HG02885 (cell line): Measurements from ENCODE around the gene GRK6.

Experiments used
- ATAC-seq: cut with Tn5 transposase; IDR thresholded peaks from one replicate; pipeline ENCODE4 v1.9.1; 2021; ENCODE audit warnings: mild to moderate bottlenecking; ENCODE audit not compliant: unreplicated experiment, poor library complexity

The GRK6 gene

GRCh38 chr5:177449140-177450061 is 22.9 kb downstream of the GRK6 start:
- no peak for ATAC-seq

GRCh38 chr5:177450667-177451424 is 24.4 kb downstream of the GRK6 start:
- no peak for ATAC-seq

DNA sequence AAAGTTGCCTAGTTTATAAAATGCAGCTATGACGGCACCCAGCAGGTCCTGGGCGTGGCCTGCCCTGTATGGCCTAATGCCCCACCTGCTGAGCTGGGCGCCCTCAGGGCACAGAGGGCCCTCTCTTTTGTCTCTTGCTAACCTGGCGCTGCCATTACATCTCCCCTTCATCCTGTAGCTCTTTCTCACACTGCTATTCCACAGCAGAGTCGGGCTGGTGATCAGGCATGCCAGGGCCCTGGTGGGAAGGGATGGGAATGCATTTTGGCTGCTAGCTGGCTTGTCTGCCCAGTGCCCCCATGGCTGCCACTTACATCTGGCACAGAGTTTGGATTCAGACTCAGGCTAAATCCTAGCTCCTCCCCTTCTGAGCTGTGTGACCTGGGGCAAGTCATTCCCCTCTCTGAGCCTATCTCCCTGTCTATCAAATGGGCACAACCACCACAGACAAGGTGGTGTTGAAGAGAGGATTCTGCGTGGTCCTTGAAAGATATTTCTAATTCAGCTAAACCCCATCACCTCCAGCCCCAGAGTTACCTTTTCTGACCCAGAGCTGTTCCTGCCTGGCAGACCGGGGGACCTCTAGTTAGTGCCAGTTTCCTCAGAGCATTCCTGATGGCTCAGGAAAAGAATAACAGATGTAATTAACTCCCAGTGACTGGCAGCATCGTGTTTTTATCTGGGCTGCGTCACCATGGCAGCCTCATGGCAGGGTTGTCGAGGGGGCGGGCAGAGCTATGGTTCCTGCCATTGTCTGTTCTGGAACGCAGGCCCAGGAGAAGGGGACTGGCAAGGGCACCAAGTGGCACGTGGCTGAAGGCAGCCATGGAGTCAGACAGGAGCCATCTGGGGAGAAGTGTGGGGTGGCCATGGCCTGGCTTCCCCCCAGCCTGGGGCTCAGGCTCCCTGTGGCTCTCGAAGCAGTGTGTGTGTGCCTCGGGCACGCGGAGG is 26.5 kb downstream of the GRK6 start:
- no peak for ATAC-seq

DNA sequence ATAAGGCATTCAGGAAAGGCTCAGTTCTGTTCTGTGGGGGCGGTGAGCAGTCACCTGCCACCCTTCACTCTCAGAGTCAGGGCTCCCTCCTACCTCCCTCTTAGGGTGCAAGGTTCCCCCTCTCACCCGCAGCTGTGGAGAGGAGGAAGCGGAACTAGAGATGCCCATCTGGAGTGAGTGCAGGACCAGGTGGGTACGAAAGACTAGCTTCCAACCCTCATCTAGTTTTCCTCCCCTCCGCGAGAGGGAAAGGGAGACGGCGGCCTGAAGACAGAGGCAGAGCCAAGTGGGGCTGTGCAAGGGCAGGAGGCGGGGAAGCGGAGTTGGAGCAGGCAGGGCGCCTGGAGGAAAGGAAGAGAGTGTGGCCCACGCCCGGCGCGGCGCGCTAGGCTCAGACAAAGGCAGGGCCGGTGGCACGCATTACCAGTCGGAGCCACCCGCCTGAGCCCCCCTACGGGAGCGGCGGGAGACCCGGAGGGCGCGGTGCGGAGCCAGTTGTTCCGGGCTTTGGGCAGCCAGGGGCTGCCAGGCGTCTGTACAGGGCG is 27.4 kb downstream of the GRK6 start:
- peak; percentile 6 for ATAC-seq

DNA sequence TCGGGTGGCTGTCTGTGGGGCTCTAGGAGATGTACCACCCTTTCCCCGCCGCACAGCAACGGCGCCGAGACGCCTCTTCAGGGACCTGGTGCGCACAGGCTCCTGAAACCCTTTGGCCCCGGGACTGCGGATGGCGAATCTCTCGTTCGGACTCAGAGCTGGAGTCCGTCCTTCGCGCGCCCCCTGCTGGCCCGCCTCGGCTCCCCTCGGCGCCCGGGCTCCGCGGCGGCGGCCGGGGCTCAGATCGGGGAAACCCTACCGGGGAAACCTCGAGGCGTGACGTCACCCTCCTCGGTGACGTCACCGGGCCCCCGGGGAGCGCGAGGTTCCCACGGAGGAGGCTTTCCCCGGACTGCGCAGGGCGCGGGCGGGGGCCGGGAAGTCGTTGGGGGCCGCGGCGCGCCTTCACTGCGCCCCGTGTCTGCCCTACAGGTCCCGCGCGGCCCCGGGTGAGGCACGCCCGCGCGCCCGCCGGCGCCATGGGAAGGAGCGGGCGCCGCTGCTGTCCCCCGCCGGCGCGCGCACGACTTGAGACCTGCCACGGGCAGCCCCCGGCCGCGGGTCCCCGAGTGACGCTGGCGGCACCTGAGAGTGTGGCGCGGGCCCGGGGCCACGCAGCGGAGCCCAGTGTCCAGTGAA is 28.0 kb downstream of the GRK6 start:
- ATAC-seq, result peak; percentile 60

DNA sequence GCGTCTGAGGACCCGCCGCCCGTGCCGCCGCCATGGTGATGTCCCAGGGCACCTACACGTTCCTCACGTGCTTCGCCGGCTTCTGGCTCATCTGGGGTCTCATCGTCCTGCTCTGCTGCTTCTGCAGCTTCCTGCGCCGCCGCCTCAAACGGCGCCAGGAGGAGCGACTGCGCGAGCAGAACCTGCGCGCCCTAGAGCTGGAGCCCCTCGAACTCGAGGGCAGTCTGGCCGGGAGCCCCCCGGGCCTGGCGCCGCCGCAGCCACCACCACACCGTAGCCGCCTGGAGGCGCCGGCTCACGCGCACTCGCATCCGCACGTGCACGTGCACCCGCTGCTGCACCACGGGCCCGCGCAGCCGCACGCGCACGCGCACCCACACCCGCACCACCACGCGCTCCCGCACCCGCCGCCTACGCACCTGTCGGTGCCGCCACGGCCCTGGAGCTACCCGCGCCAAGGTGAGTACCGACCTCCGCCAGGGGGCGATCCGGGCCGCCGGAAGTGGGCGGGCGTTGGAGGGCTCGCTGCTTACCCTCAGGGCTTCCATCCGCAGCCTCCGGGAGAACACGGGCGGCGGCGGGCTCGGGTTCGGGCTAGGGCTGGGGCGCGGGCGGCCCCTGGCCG is 28.7 kb downstream of the GRK6 start:
- ATAC-seq, result peak; percentile 58

- peak; percentile 20 for ATAC-seq
Observed at GRCh38 chr5:177455661-177456590, 29.4 kb downstream of the GRK6 start.

DNA sequence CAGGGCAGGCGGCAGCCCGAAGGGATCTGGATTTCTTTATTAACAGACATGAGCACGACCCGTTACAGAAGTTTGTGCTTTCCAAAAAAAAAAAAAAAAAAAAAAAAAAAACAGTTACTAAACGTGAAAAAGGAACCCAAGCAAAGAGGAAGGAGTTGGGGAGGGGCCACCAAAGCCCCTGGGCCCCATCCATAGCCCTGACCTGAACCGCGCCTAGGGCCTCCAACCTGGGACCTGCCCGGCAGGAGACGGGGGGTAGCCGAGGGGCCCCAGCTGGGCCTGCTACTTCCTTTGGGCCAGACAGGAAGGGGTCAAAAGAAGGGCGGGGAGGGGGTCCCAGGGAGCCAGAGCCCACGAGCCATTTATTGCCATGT is 30.1 kb downstream of the GRK6 start:
- no peak for ATAC-seq

DNA sequence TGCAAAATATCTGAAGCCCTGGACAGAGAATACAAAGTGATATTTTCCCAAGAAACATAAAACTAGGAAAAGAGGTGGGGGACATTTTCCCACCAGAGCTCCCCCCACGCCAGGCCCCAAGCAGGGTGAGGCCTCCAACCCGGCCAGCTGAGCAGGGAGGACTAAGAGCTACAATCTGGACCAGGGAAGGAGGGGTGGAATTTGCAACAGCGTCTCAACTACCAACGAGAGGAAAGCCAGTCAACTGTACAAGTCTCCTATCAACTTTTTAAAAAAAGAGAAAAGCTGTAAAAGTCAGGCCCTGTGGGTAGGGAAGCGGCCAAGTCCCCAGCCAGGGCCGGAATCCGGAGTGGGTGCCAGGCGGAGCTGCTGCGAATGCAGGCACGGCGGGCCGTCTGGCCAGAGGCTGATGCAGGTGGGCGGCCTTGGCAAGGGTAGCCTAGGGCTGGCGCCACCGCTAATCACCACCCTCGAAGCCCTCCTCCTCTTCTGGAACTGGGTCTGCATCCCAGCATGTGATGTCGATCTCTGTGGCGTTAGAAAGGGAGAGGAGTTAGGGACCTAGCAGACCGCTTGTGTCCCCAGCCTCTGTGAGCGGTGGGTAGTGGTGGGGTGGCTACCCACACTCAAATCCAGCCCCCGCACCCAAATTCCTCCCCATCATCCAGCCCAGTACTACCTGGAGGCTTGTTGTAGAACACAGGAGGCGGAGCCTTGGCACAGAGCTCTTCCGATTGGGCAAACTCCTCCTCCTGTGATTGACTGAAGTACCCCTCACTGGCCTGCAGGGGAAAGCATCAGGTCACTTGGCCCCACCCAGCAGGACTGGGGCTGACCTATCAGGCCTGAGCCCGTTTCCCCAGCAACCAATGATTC is 30.7 kb downstream of the GRK6 start:
- peak; percentile 44 for ATAC-seq

- no peak for ATAC-seq
Observed at GRCh38 chr5:177457852-177458681, 31.6 kb downstream of the GRK6 start.

GRCh38 chr5:177458912-177459350 is 32.5 kb downstream of the GRK6 start:
- ATAC-seq, result no peak

DNA sequence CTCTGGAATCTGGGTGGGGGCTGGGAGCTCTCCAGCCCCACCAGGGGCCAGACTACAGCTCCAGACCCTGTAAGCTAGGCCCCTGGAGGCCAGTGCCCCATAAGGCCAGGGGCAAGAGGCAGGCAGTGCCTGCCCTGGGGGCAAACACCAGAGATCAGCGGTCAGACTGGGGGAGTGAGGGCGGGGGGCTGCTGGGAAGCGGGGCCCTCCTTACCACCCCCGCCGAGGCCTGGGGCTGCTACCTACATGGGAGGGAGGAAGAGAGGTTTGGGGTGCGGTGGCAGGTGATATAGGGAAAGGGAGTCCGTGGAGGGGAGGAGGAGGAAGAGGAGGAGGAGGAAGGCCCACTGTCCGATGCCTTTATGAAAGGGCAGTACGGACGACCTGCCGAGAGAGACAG is 32.9 kb downstream of the GRK6 start:
- ATAC-seq, result no peak

- ATAC-seq, result no peak
Observed at GRCh38 chr5:177459819-177460628, 33.5 kb downstream of the GRK6 start.

DNA sequence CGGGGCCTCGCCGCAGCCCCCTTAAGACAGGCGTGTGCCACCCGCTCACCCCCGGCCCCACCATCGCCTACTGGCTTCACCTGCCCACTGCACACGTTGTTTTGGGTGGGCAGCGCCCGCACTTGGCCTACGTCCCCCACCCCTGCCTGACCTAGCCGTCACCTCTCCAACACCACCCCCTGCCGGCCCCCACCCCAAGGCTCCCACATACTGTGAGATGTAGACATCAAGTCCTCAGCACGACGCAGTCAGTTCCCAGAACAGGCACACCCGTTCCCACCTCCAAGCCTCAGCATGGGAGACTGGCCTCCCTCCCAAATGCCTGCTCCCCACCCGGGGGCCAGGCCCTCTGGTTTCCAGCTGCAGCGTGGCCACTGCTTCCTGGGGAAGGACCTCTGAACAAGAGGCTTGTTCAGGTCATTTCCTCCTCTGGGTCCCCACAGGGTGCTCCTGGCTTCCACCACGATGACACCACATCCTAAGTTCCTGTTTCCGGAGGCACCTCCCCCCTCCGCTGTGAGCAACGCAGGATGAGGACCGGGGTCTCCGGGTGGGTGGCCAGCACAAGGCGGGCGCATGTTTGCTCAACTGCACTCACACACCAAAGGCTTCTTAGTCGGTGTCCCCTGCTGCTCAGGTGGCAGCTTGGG is 35.7 kb downstream of the GRK6 start:
- ATAC-seq, result no peak

GRCh38 chr5:177465044-177465443 is 38.6 kb downstream of the GRK6 start:
- ATAC-seq, result no peak
